Loucy (cell line): ENCODE measurements around the gene LCMT2.

Experiments
- CTCF ChIP-seq: fragments of 200-600 bp; sonication (generic); conservative IDR thresholded peaks from 2 replicates; pipeline ENCODE4 v1.5.1; 2014; ENCODE audit warnings: mild to moderate bottlenecking, antibody characterized with exemption, low read length
- EZH2phosphoT487 ChIP-seq: fragments of 200-600 bp; IDR thresholded peaks from 2 replicates; pipeline ENCODE4 v1.6.1; 2018; ENCODE audit warnings: antibody characterized with exemption, mild to moderate bottlenecking, moderate library complexity, borderline replicate concordance

- TF ChIP-seq CTCF (no peak), EZH2phosphoT487 (no peak)
Measured at GRCh38 chr15:43347114-43347513, 16.7 kb upstream of the LCMT2 start.
